NCI-H2029 (cell line): ENCODE results near the gene RAP1GAP2.
A peak's percentile ranks its signal among the peaks of the same experiment; 100 is the strongest.
"Not testable (repeated sequence)": the region's sequence is repeated elsewhere in the genome, so short reads cannot be mapped to it uniquely, and the experiment has no call there.

Source experiments
- DNase-seq: peaks from one replicate; lab custom pipeline; 2025; lab: John Stamatoyannopoulos, UW

The RAP1GAP2 gene

DNA sequence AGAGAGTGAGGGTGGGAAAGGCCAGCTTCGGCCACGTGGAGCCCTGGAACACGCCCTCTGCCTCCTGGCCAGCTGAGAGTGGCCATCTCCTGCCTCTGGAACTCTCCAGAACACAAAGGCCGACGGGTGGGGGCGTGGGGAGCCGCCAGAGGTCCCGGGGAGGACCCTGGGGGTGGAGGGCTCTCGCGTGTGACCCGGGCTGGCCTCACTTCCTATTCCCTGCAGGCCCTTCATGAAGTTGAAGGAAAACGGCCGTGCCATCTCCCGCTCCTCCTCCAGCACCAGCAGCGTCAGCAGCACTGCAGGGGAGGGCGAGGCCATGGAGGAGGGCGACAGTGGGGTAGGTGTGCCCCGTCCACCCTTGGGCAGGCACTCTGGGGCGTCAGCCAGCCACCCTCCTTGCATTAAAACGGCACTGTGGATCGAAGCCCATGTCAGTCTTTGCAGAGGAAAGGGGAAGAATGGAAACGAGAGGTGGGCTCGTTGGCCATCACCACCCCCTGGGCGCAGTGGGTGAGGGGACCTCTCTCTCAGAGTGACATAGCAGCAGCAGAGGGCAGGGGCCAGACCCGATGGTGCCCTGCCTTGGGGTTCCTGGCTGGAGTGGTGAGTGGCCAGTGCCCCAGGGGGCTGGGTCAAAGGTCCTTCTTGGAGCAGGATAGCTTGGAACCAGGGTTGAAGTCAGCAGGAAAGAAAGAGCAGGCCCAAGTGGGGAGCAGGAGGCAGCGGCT lies 230.1 kb downstream of the RAP1GAP2 start:
- DNase-seq = no peak

DNA sequence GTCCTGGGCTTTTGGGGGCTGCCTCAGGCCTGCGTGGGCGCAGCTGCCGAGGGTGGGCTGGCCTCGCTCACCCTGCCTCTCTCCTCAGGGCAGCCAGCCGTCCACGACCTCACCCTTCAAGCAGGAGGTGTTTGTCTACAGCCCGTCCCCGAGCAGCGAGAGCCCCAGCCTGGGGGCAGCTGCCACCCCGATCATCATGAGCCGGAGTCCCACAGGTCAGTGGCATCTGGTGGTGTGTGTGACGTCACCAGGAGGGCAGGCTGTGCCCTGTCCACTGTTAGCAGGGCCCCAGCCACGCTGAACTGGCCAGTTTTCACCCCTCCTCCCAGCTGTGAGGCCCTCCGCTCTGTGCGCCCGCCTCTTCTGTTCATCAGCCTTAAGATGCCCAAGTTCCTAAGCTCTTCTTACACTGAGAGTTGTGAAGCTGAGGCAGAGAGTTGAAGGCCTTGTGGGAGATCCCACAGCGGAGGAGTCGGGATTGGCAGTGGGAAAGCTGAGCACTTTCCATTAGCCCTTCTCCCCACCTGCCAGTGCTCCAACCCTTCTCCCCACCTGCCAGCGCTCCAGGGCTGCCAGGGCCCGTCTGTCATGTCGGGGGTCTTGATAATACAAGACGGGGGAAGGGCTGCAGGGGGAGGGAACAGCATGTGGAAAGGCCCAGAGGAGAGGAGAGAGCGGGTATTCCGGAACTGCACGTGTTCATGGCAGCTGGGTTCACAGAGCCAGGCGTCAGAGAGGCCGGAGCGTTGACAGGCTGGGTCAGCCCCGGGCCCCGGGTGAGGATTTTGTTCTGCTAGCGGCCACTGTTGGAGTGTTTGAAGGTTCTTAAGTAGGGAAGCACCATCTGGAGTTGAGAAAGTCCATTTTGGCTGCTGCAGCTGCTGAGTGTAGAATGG lies 230.9 kb downstream of the RAP1GAP2 start:
- DNase-seq = no peak

DNA sequence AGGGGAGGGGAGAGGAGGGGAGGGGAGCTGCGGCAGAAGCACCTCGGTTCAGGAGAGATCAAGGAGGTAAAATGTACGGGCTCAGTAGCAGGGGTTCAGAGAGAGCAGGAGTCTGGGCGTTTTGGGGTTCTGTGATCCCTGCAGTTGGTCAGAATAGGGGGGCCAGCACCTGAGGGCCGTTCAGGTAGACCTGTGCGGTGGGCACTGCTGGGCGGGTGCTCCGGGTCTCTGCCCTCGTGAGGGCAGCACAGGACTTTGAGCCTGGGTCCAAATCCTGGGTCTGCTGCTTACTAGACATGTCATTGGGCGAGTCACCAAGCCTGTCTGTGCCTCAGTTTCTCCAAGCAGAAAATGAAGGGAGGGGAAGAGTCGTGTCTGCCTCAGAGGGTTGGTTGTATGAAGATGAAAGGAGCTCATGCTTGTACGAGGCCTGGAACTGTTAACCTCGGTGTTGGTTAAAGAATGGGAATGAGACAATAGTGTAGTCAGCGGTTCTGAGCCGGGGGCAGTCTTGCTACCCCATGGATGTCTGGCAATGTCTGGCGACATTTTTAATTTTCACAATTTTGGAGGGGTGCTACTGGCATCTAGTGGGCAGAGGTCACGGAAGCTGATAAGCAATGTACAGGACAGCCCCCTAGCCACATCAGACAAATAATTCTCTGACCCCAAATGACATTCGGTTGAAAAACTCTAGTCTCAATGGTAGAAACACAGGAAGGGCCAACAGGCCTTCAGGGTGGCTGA lies 231.7 kb downstream of the RAP1GAP2 start:
- DNase-seq = no peak

- DNase-seq = peak; percentile 20
Measured at GRCh38 chr17:3029213-3029913, 233.1 kb downstream of the RAP1GAP2 start.

- no peak for DNase-seq
Measured at GRCh38 chr17:3030096-3030495, 233.9 kb downstream of the RAP1GAP2 start.

DNA sequence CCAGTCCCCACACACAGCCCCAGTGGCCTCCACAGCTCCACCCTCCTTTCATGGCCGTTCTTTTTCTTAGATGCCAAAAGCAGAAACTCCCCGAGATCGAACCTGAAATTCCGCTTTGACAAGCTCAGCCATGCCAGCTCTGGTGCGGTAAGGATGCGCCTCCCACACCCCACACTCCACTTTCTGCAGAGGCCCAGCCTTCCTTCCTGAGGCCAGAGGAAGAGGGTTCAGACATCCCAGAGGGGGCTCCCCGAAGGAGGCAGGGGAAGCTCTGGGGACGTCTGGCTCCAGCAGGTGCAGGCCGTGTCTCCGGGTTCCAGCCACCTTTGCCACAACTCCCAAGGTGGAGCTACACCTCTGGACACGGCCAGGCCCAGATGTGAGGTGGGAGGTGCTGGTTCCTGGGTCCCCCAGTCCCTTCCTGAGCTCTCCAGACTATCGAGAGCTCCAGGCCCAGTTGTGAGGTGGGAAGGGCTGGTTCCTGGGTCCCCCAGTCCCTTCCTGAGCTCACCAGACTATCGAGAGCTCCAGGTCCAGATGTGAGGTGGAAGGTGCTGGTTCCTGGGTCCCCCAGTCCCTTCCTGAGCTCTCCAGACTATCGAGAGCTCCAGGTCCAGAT lies 234.7 kb downstream of the RAP1GAP2 start:
- DNase-seq = not testable (repeated sequence)

GRCh38 chr17:3032258-3033247 lies 236.3 kb downstream of the RAP1GAP2 start:
- no peak for DNase-seq

- DNase-seq = no peak
Measured at GRCh38 chr17:3033248-3033640, 237.0 kb downstream of the RAP1GAP2 start.

GRCh38 chr17:3033741-3034577 lies 237.7 kb downstream of the RAP1GAP2 start:
- no peak for DNase-seq

- no peak for DNase-seq
Measured at GRCh38 chr17:3034578-3034920, 238.3 kb downstream of the RAP1GAP2 start.

DNA sequence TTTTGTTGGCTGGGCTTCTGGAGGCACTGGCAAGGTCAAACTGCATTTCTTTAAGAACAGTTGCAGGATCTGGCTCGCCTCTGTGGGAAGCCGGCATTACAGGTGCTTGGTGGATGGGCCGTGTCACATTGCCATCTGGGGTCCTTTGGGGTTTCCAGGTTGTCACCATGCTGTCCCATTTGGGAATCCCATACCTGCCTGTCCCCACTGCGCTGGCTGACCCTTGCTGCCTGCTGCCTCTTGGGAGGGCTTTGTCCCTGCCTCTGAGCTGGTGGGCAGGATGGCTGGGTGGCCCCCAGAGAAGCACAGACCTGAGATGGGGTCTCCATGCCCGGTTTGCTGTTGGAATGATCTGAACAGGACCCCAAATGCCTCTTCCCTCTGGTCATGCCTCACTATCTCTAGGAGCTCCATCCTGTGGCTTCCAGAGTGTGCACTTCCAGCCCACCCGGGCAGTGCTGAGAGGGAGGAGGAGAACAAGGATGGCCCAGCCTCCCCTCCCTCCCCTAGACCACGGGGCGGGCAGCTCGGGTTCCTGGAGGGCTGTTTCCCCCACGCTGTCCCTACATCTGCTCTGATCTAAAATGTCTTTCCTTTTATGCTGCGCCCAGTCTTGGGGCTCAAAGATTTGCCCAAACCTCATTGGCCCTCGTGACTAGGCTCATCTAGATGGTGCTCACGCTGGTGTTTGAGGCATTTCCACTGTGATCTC lies 239.2 kb downstream of the RAP1GAP2 start:
- no peak for DNase-seq

DNA sequence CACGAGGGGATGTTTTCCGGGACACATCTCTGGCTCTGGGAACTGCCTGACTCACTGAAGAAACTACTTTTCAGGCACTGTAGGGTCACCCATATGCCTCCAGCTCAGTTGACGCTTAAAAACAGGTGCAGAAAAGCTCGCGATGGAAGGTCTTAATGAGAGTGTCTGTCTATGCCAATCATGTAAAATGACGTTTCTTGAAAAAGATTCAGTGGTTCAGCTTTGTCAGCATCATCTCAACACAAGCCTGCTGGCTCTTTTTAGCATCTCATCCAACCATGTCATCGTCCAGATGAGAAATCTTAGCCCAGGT lies 239.7 kb downstream of the RAP1GAP2 start:
- no peak for DNase-seq

- DNase-seq = no peak
Measured at GRCh38 chr17:3036800-3037199, 240.6 kb downstream of the RAP1GAP2 start.

- no peak for DNase-seq
Measured at GRCh38 chr17:3037259-3037658, 241.0 kb downstream of the RAP1GAP2 start.

DNA sequence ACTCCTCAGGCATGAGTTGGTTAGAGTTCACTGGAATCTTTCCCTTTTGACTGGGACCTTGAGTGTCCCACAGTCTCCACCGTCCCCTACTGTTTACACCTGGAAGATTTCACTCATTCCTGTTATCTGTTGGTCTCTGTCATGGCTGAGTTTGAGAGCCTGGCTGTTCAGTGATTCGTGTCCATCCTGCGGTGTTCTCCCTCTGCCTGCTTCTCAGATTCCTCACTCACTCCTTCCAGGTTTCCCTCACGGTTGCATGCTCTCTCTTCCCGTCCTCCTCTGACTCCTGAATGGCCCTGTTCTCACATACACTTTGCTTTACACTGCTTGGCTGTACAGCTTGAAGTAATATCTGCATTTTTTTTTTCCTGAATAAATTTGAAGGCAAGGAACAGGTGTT lies 242.7 kb downstream of the RAP1GAP2 start:
- no peak for DNase-seq

DNA sequence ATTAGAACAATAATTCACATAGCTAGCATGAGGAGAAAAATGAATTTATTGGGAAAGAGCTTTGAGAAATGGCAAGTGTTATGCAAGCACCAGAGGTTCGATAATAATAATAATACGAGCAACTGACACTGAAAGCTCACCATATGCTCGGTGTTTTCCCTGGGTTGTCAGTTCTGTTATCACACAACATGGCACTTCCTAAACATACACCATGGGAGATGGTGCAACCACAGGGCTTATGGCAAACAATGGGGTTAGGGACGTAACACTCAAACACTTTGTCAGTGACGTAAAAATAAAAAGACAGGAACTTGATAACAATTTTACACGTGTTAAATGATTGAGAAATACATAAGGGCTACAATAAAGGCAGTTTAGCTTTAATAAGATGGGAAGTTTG lies 243.5 kb downstream of the RAP1GAP2 start:
- DNase-seq = no peak

GRCh38 chr17:3040882-3041281 lies 244.6 kb downstream of the RAP1GAP2 start:
- no peak for DNase-seq

DNA sequence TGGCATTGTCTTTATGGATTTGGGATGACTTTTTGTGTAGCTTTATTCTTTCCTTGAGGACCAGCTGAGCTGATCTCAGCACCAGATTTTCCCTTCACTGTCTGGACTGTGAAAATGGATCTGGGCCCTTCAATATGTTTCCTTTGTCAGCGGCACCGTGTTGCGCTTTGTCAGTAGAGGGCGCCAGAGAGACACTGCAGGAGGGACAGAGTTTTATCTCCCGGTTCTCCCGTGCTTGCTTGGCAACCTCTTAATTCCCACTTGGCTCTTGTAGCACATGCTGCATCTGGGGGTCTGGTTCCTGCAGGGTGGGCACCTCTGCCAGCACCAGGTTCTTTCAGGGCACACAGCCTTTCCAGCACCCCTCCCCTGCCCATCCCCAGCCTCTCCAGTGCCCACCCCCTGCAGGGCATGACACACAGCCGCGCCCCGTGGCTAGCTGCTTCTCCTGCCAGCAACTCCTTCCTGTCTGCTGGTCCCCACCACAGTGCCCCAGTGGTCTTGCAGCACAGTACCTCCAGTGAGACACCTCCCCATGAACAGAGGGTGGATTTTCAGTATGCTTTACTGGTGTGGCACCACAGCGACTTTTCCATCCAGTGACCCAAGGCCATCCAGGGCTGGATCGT lies 247.6 kb downstream of the RAP1GAP2 start:
- no peak for DNase-seq
